Measurements from ENCODE around the gene MYOCOS. TPM values are rescaled to one million over a fixed set of nuclear protein-coding genes. Genes with fewer than 3 reads are reported as not detected.
A peak's percentile ranks its signal among the peaks of the same experiment; 100 is the strongest.
"Not testable (repeated sequence)": the region's sequence is repeated elsewhere in the genome, so short reads cannot be mapped to it uniquely, and the experiment has no call there.

Gene MYOCOS
- total RNA-seq, 1 experiment from 2014 or later: not detected

- no peak for DNase-seq (ENCODE audit: low read depth)
These were observed 3.2 kb downstream of the MYOCOS start for GRCh38 chr1:171625225-171625624.

GRCh38 chr1:171627020-171627419 is 5.0 kb downstream of the MYOCOS start:
- DNase-seq (ENCODE audit: low read depth): no peak

- DNase-seq (ENCODE audit: low read depth): no peak
These were observed 6.2 kb downstream of the MYOCOS start for GRCh38 chr1:171628225-171628624.

- DNase-seq (ENCODE audit: low read depth): no peak
These were observed 13.6 kb downstream of the MYOCOS start for GRCh38 chr1:171635661-171636060.

GRCh38 chr1:171636141-171636540 is 14.1 kb downstream of the MYOCOS start:
- peak; percentile 11 for DNase-seq (ENCODE audit: low read depth)

GRCh38 chr1:171637928-171638576 is 16.0 kb downstream of the MYOCOS start:
- DNase-seq (ENCODE audit: low read depth): no peak

- DNase-seq (ENCODE audit: low read depth): no peak
These were observed 18.2 kb downstream of the MYOCOS start for GRCh38 chr1:171640225-171640624.

GRCh38 chr1:171641076-171641864 is 19.2 kb downstream of the MYOCOS start:
- DNase-seq (ENCODE audit: low read depth): no peak

GRCh38 chr1:171642197-171642596 is 20.2 kb downstream of the MYOCOS start:
- no peak for DNase-seq (ENCODE audit: low read depth)

GRCh38 chr1:171643156-171643555 is 21.1 kb downstream of the MYOCOS start:
- no peak for DNase-seq (ENCODE audit: low read depth)

- peak; percentile 80 for DNase-seq (ENCODE audit: low read depth)
These were observed 22.9 kb downstream of the MYOCOS start for GRCh38 chr1:171644805-171645483.

GRCh38 chr1:171645553-171646248 is 23.7 kb downstream of the MYOCOS start:
- DNase-seq (ENCODE audit: low read depth): peak; percentile 71

- DNase-seq (ENCODE audit: low read depth): no peak
These were observed 24.2 kb downstream of the MYOCOS start for GRCh38 chr1:171646249-171646560.

GRCh38 chr1:171652234-171652822 is 30.3 kb downstream of the MYOCOS start, which contains the start of gene MYOC:
MYOC (minus strand) TSS chr1:171652688; CDS start chr1:171652611, 77 bp downstream.
- no peak for DNase-seq (ENCODE audit: low read depth)

GRCh38 chr1:171653796-171654195 is 31.8 kb downstream of the MYOCOS start:
- no peak for DNase-seq (ENCODE audit: low read depth)

- peak; percentile 40 for DNase-seq (ENCODE audit: low read depth)
These were observed 32.3 kb downstream of the MYOCOS start for GRCh38 chr1:171654201-171654941.

- peak; percentile 80 for DNase-seq (ENCODE audit: low read depth)
These were observed 33.1 kb downstream of the MYOCOS start for GRCh38 chr1:171654942-171655745.

GRCh38 chr1:171655746-171656116 is 33.7 kb downstream of the MYOCOS start:
- DNase-seq (ENCODE audit: low read depth): no peak

GRCh38 chr1:171656206-171656605 is 34.2 kb downstream of the MYOCOS start:
- DNase-seq (ENCODE audit: low read depth): not testable (repeated sequence)

GRCh38 chr1:171661076-171661650 is 39.1 kb downstream of the MYOCOS start:
- no peak for DNase-seq (ENCODE audit: low read depth)
